ENCODE measurements around the gene MYCL.

The MYCL gene

DNA sequence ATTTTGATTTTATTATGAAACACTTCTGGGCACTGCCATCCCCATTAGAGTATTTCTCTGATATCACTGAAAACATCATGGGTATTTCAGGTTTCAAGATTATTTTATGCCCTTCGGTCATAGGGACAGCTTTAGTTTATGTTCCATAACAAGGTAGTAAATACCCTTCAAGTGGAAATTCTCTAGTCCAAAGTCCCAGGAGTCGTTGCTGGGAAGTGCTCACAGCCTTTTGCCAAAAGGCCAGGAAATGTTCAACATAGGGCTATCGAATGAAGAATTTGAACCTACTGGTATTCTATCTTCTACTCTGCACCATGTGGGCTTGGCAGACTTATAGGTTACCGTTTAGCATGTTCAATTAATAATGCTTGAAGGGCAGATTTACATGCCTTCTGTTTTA is 45.5 kb upstream of the MYCL start:
- Histone ChIP-seq H3K4me1 (ENCODE audit: control insufficient read depth, insufficient read depth, low read length) (no peaks in the 10 kb centered on the region), H3K9me3 (ENCODE audit: control insufficient read depth, insufficient read depth, low read depth, low read length) (no peaks in the 10 kb centered on the region), H3K4me3 (ENCODE audit: low read depth, low read length) (no peak overlapping the region), H3K36me3 (ENCODE audit: control insufficient read depth in 2 of 2, insufficient read depth in 1 of 2, low read length in 2 of 2) (no peaks in the 10 kb centered on the region), H3K27ac (ENCODE audit: extremely low read depth, low read depth, low read length) (no peak overlapping the region)
- TF ChIP-seq, protein P1, sequence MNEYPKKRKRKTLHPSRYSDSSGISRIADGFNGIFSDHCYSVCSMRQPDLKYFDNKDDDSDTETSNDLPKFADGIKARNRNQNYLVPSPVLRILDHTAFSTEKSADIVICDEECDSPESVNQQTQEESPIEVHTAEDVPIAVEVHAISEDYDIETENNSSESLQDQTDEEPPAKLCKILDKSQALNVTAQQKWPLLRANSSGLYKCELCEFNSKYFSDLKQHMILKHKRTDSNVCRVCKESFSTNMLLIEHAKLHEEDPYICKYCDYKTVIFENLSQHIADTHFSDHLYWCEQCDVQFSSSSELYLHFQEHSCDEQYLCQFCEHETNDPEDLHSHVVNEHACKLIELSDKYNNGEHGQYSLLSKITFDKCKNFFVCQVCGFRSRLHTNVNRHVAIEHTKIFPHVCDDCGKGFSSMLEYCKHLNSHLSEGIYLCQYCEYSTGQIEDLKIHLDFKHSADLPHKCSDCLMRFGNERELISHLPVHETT (tag by site-specific recombination; IDR thresholded peaks at IDR 0.05): no peak
- no peak for TF ChIP-seq ZNF132 (tag by site-specific recombination; IDR thresholded peaks at IDR 0.05; ENCODE audit: borderline replicate concordance)
- TF ChIP-seq OSR2 (tag by site-specific recombination; IDR thresholded peaks at IDR 0.05): no peak
- no peak for TF ChIP-seq ZNF600 (tag by site-specific recombination; IDR thresholded peaks at IDR 0.05)
- POLR2A ChIA-PET: no interaction called here
- CTCF ChIA-PET: interaction anchor here (0.6 kb wide), 2 partner anchors 91 to 836 kb away, joined by 3 read pairs; no protein-coding TSS in a partner anchor

DNA sequence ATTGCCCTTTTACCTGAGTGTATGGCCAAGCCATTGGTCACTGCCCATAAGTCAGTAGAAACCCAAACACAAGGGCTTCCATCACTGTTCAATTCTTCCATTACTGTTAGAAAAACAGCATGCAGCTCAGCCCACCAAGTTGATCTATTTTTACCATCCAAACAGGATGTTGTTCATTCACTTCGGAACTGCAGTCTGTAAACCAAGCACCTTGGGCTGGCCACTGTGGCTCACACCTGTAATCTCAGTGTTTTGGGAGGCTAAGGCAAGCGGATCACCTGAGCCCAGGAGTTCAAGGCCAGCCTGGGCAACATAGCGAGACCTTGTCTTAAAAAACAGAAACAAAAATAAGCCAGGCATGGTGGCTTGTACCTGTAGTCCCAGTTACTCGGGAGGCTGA is 44.5 kb upstream of the MYCL start:
- Histone ChIP-seq H3K9me3 (ENCODE audit: control insufficient read depth, insufficient read depth, low read depth, low read length) (no peaks in the 10 kb centered on the region), H3K4me1 (ENCODE audit: control insufficient read depth, insufficient read depth, low read length) (no peaks in the 10 kb centered on the region), H3K36me3 (ENCODE audit: control insufficient read depth in 2 of 2, insufficient read depth in 1 of 2, low read length in 2 of 2) (no peaks in the 10 kb centered on the region), H3K4me3 (ENCODE audit: low read depth, low read length) (no peak overlapping the region), H3K27ac (ENCODE audit: extremely low read depth, low read depth, low read length) (no peak overlapping the region)
- CTCF ChIA-PET: no interaction called here
- TF ChIP-seq ZNF354C (tag by site-specific recombination; IDR thresholded peaks at IDR 0.05; ENCODE audit: borderline replicate concordance, low read depth): no peak
- TF ChIP-seq REPIN1 (tag by site-specific recombination; IDR thresholded peaks at IDR 0.05; ENCODE audit: low read depth): no peak
- TF ChIP-seq ZNF433 (tag by site-specific recombination; IDR thresholded peaks at IDR 0.05; ENCODE audit: low read depth): no peak
- no peak for TF ChIP-seq ZNF157 (tag by site-specific recombination; IDR thresholded peaks at IDR 0.05)
- no peak for TF ChIP-seq ZNF548 (tag by site-specific recombination; IDR thresholded peaks at IDR 0.05)
- TF ChIP-seq, protein P2, sequence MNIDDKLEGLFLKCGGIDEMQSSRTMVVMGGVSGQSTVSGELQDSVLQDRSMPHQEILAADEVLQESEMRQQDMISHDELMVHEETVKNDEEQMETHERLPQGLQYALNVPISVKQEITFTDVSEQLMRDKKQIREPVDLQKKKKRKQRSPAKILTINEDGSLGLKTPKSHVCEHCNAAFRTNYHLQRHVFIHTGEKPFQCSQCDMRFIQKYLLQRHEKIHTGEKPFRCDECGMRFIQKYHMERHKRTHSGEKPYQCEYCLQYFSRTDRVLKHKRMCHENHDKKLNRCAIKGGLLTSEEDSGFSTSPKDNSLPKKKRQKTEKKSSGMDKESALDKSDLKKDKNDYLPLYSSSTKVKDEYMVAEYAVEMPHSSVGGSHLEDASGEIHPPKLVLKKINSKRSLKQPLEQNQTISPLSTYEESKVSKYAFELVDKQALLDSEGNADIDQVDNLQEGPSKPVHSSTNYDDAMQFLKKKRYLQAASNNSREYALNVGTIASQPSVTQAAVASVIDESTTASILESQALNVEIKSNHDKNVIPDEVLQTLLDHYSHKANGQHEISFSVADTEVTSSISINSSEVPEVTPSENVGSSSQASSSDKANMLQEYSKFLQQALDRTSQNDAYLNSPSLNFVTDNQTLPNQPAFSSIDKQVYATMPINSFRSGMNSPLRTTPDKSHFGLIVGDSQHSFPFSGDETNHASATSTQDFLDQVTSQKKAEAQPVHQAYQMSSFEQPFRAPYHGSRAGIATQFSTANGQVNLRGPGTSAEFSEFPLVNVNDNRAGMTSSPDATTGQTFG (tag by site-specific recombination; IDR thresholded peaks at IDR 0.05; ENCODE audit: borderline replicate concordance): no peak
- no peak for TF ChIP-seq KLF9 (tag by site-specific recombination; IDR thresholded peaks at IDR 0.05; ENCODE audit: low read depth)
- TF ChIP-seq ZFP41 (tag by site-specific recombination; IDR thresholded peaks at IDR 0.05; ENCODE audit: borderline replicate concordance): no peak
- no peak for TF ChIP-seq ZNF747 (tag by site-specific recombination; IDR thresholded peaks at IDR 0.05)
- no peak for TF ChIP-seq ZNF138 (tag by site-specific recombination; IDR thresholded peaks at IDR 0.05; ENCODE audit: borderline replicate concordance)
- no peak for TF ChIP-seq ZNF791 (tag by site-specific recombination; IDR thresholded peaks at IDR 0.05)
- TF ChIP-seq ZNF24 (tag by site-specific recombination; IDR thresholded peaks at IDR 0.05): no peak
- TF ChIP-seq, protein P3, sequence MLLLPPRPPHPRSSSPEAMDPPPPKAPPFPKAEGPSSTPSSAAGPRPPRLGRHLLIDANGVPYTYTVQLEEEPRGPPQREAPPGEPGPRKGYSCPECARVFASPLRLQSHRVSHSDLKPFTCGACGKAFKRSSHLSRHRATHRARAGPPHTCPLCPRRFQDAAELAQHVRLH (tag by site-specific recombination; IDR thresholded peaks at IDR 0.05): no peak
- TF ChIP-seq ZNF843 (tag by site-specific recombination; IDR thresholded peaks at IDR 0.05): no peak
- no peak for TF ChIP-seq YY2 (tag by site-specific recombination; IDR thresholded peaks at IDR 0.05)
- POLR2A ChIA-PET: no interaction called here

Data from HEK293 (cell line).